HCT116 (cell line): Measurements from ENCODE around the gene PEDS1. TPM values are rescaled to one million over a fixed set of nuclear protein-coding genes. Genes with fewer than 3 reads are reported as not detected.
A peak's percentile ranks its signal among the peaks of the same experiment; 100 is the strongest.
"Not testable (repeated sequence)": the region's sequence is repeated elsewhere in the genome, so short reads cannot be mapped to it uniquely, and the experiment has no call there.

Experiments used
- ATAC-seq: fragments of 200-7000 bp; cut with Tn5 transposase; 2 replicates; pipeline ENCODE4 v1.9.1; 2020; ENCODE audit warnings: mild to moderate bottlenecking, moderate library complexity
- BruUV-seq: library from RNA; stranded (reverse); fragments of 400-500 nt; replicated peaks from 2 replicates; lab custom pipeline; 2021; lab: Mats Ljungman, UMichigan
- CTCF ChIA-PET: fragments of 300-600 bp; sonication (Branson Sonifier 250); formaldehyde crosslinking; loops from one replicate; lab custom pipeline; 2021; ENCODE audit warnings: antibody characterized with exemption; lab: Charles Lee
- POLR2A ChIA-PET: fragments of 300-600, 350-600 bp; sonication (Branson Sonifier 250); formaldehyde crosslinking; loops from one replicate; lab custom pipeline; 2021; ENCODE audit warnings: antibody characterized with exemption; lab: Charles Lee
- RAD21 ChIA-PET, 2 experiments: fragments of 300-600 bp; sonication (Branson Sonifier 250); formaldehyde crosslinking; loops; one replicate each; lab custom pipeline; 2023; ENCODE audit warnings: low total read pairs in 2 of 2; ENCODE audit not compliant: uncharacterized antibody in 2 of 2, unreplicated experiment in 2 of 2, low non-redundant PET in 1 of 2; lab: Charles Lee
- DNase-seq: peaks from one replicate; pipeline ENCODE4 v3.0.0-alpha.2; 2010; ENCODE audit warnings: low read depth, low spot score
- H2AFZ ChIP-seq: fragments of 200-600 bp; shearing (Covaris generic), sonication (generic); 2 replicates; pipeline ENCODE4 v1.6.1; 2017; ENCODE audit warnings: low read depth, mixed run types, mixed read lengths, antibody characterized with exemption, low read length; ENCODE audit not compliant: poor library complexity, severe bottlenecking
- H3K27ac ChIP-seq: 2 replicates; pipeline ENCODE4 v1.5.1; 2012; ENCODE audit warnings: low read depth, low read length
- H3K27me3 ChIP-seq: fragments of 200-600 bp; sonication (generic); 2 replicates; pipeline ENCODE4 v1.6.1; 2016; ENCODE audit warnings: mixed run types, low read length, mixed read lengths; ENCODE audit not compliant: insufficient read depth
- H3K36me3 ChIP-seq, 2 experiments: fragments of 200-500 bp in 1 of 2; fragments of 200-600 bp in 1 of 2; sonication (Bioruptor generic) in 1 of 2; sonication (generic) in 1 of 2; 2 replicates each; pipeline versions ENCODE4 v1.5.1 to v1.6.1; 2014 to 2016; ENCODE audit warnings: low read length in 2 of 2, inconsistent platforms in 1 of 2, mixed read lengths in 1 of 2, mixed run types in 1 of 2; ENCODE audit not compliant: insufficient read depth in 2 of 2, control insufficient read depth in 1 of 2
- H3K4me1 ChIP-seq, 2 experiments: fragments of 200-600 bp in 1 of 2; sonication (generic) in 1 of 2; 2 replicates each; pipeline versions ENCODE4 v1.5.1 to v1.6.1; 2012 to 2017; ENCODE audit warnings: low read length in 2 of 2, inconsistent platforms in 1 of 2, mild to moderate bottlenecking in 1 of 2, mixed read lengths in 1 of 2, mixed run types in 1 of 2, moderate library complexity in 1 of 2; ENCODE audit not compliant: insufficient read depth in 2 of 2, control insufficient read depth in 1 of 2
- H3K4me2 ChIP-seq: fragments of 200-600 bp; sonication (generic); 2 replicates; pipeline ENCODE4 v1.6.1; 2017; ENCODE audit warnings: mixed run types, low read length, mixed read lengths
- H3K4me3 ChIP-seq, 2 experiments: fragments of 200-600 bp in 1 of 2; sonication (generic) in 1 of 2; replicated peaks in 1 of 2; 2 replicates each; pipeline ENCODE4 v1.5.1; 2011 to 2016; ENCODE audit warnings: low read length in 2 of 2, control low read depth in 1 of 2, low read depth in 1 of 2, mild to moderate bottlenecking in 1 of 2, mixed read lengths in 1 of 2, mixed run types in 1 of 2
- H3K79me2 ChIP-seq: fragments of 200-600 bp; sonication (generic); 2 replicates; pipeline ENCODE4 v1.6.1; 2017; ENCODE audit warnings: mild to moderate bottlenecking, mixed run types, low read length, moderate library complexity, mixed read lengths; ENCODE audit not compliant: insufficient read depth
- H3K9ac ChIP-seq: fragments of 200-600 bp; sonication (generic); 2 replicates; pipeline ENCODE4 v1.6.1; 2016; ENCODE audit warnings: low read length, mixed read lengths
- H3K9me2 ChIP-seq: fragments of 200-600 bp; sonication (generic), shearing (Covaris generic); 2 replicates; pipeline ENCODE4 v1.6.1; 2017; ENCODE audit warnings: mixed run types, mild to moderate bottlenecking, moderate library complexity; ENCODE audit not compliant: insufficient read depth
- H3K9me3 ChIP-seq, 2 experiments: fragments of 200-500 bp in 1 of 2; fragments of 200-600 bp in 1 of 2; sonication (Bioruptor generic) in 1 of 2; sonication (generic) in 1 of 2; 2 replicates each; pipeline ENCODE4 v1.6.1; 2014 to 2017; ENCODE audit warnings: low read length in 2 of 2, mixed read lengths in 2 of 2, inconsistent platforms in 1 of 2, low read depth in 1 of 2, mild to moderate bottlenecking in 1 of 2, mixed run types in 1 of 2, moderate library complexity in 1 of 2; ENCODE audit not compliant: control insufficient read depth in 1 of 2, insufficient read depth in 1 of 2
- H4K20me1 ChIP-seq: fragments of 200-600 bp; sonication (generic), shearing (Covaris generic); 2 replicates; pipeline ENCODE4 v1.6.1; 2017; ENCODE audit warnings: mixed run types, mild to moderate bottlenecking, moderate library complexity; ENCODE audit not compliant: insufficient read depth
- CBX3 ChIP-seq: IDR thresholded peaks from 2 replicates; pipeline ENCODE4 v1.6.1; 2012; ENCODE audit warnings: low read depth
- CEBPB ChIP-seq: IDR thresholded peaks from 2 replicates; pipeline ENCODE4 v1.6.1; 2012; ENCODE audit warnings: low read depth
- EGR1 ChIP-seq: IDR thresholded peaks from 2 replicates; pipeline ENCODE4 v1.6.1; 2012; ENCODE audit warnings: low read depth
- EZH2 ChIP-seq: fragments of 200-600 bp; sonication (generic); IDR thresholded peaks from 2 replicates; pipeline ENCODE4 v1.6.1; 2017; ENCODE audit warnings: antibody characterized with exemption, mixed run types
- JUND ChIP-seq: IDR thresholded peaks from 2 replicates; pipeline ENCODE4 v1.6.1; 2012
- POLR2A ChIP-seq: IDR thresholded peaks from 2 replicates; pipeline ENCODE4 v1.7.0; 2011; ENCODE audit warnings: borderline replicate concordance; ENCODE audit not compliant: insufficient read depth, insufficient read length; ENCODE audit errors: extremely low read depth
- RAD21 ChIP-seq: IDR thresholded peaks from 2 replicates; pipeline ENCODE4 v1.6.1; 2012; ENCODE audit warnings: low read depth, mild to moderate bottlenecking
- SP1 ChIP-seq: IDR thresholded peaks from 2 replicates; pipeline ENCODE4 v1.6.1; 2012; ENCODE audit warnings: low read depth
- SRF ChIP-seq: IDR thresholded peaks from 2 replicates; pipeline ENCODE4 v1.6.1; 2012; ENCODE audit warnings: low read depth
- TCF7L2 ChIP-seq: IDR thresholded peaks from 2 replicates; pipeline ENCODE4 v1.7.0; 2011; ENCODE audit warnings: borderline replicate concordance, inconsistent platforms; ENCODE audit not compliant: insufficient read depth, insufficient read length; ENCODE audit errors: extremely low read depth
- ZFX ChIP-seq: fragments of 450-650 bp; IDR thresholded peaks from 2 replicates; pipeline ENCODE4 v1.6.1; 2017
- intact Hi-C: fragments of 100-400 bp; cut with micrococcal nuclease; formaldehyde crosslinking; loops from 2 replicates; pipeline ENCODE4 v1.10.0; 2022
- total RNA-seq: library from RNA; stranded (reverse); gene quantifications from one replicate; pipeline ENCODE4 v1.2.1, GENCODE V29; 2021; ENCODE audit not compliant: unreplicated experiment

PEDS1 gene
- total RNA-seq, 1 experiment from 2014 or later = 31.9 TPM

DNA sequence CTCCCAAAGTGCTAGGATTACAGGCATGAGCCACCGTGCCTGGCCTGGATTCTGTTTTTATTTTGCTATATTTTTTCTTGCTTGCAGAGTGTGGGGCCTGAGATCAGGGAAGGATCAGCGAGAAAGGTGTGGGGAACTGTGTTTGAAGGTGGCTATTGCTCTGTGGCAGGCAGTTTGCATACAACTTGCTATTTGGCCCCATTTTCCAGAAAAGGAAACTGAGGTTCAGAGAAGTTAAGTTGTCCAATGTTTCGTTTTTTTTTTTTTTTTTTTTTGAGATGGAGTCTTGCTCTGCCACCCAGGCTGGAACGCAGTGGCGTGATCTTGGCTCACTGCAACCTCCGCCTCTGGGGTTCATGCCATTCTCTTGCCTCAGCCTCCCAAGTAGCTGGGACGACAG, 8.0 kb upstream of the PEDS1 start:
- RAD21 ChIA-PET, H3K4me3 ChIP-seq, H3K36me3 ChIP-seq, DNase-seq, H4K20me1 ChIP-seq, intact Hi-C loops, H3K9ac ChIP-seq, H3K27ac ChIP-seq, H3K27me3 ChIP-seq, BruUV-seq, H3K9me3 ChIP-seq, H3K9me2 ChIP-seq, H3K4me2 ChIP-seq, H3K79me2 ChIP-seq, H2AFZ ChIP-seq, ATAC-seq: not testable (repeated sequence)
- ChIA-PET CTCF (interaction anchor here (0.7 kb wide), 1 partner anchor 183 kb away, joined by 3 read pairs; no protein-coding TSS in a partner anchor), POLR2A (interaction anchor here (1.2 to 1.6 kb wide), 2 partner anchors 8 to 9 kb away, joined by 3 to 5 read pairs; partner anchors contain the start of gene PEDS1)
- H3K4me1 ChIP-seq = peaks cover 32 to 52% of the 10 kb centered on the region in 2 experiments

DNA sequence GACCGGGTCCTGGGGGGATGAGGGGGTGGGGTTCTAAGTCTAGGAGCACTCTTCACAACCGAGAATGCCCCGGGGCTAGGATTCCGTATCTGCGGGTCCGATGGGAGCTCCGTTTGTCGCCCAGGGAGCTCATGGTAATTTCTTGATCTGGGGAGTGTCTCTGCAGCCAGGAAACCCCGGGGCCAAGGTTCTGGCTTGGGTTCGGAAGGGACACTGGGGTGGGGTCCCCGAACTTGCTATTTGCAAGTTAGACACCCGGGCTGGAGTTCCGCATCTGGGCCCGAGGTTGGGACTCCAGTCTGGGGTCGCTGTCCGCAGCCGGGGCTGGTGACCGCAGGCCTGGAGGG, 397 bp downstream of the PEDS1 start:
- Histone ChIP-seq H3K9ac (peak overlapping the region; percentile 98), H3K4me3 (peak overlapping the region; percentile 80 to 95), H3K9me2 (no peaks in the 10 kb centered on the region), H3K4me2 (peak overlapping the region; percentile 89), H2AFZ (no peak overlapping the region), H3K79me2 (peaks cover 53% of the 10 kb centered on the region), H3K27me3 (no peaks in the 10 kb centered on the region), H4K20me1 (no peaks in the 10 kb centered on the region), H3K36me3 (peaks cover 4 to 14% of the 10 kb centered on the region in 2 experiments; a peak in 3 of 4 replicates), H3K27ac (peak overlapping the region; percentile 90), H3K4me1 (peaks cover 30 to 58% of the 10 kb centered on the region in 2 experiments), H3K9me3 (no peaks in the 10 kb centered on the region)
- ChIA-PET RAD21 (interaction anchor here (0.7 to 1.0 kb wide), 2 partner anchors 13 to 38 kb away, joined by 3 read pairs; no protein-coding TSS in a partner anchor), CTCF (interaction anchor here (0.7 to 2.0 kb wide), 10 partner anchors 13 to 217 kb away, joined by 3 to 7 read pairs (median 4); partner anchors contain the start of gene RNF114), POLR2A (interaction anchor here (0.9 to 2.2 kb wide), 9 partner anchors 9 to 50 kb away, joined by 3 to 11 read pairs (median 4); no protein-coding TSS in a partner anchor)
- intact Hi-C loops = no loop called here
- TF ChIP-seq SP1 (no peak), POLR2A (no peak), ZFX (no peak), EGR1 (no peak), RAD21 (no peak), CBX3 (no peak), CEBPB (no peak), TCF7L2 (no peak), JUND (no peak), EZH2 (no peak), SRF (no peak)
- DNase-seq (no peak), ATAC-seq (peak; percentile 0; the same call in 1 of the 2 replicates)
- BruUV-seq = no TSS peak
